Suprapubic skin (tissue), 4 donors: ENCODE data around the gene KRTAP4-16.
"Not testable (repeated sequence)": the region's sequence is repeated elsewhere in the genome, so short reads cannot be mapped to it uniquely, and the experiment has no call there.

Source experiments
- CTCF ChIP-seq, 2 donors: fragments of 200-600 bp in 1 of 2; fragments of 450-650 bp in 1 of 2; sonication (generic) in 1 of 2; IDR thresholded peaks; one replicate each; pipeline ENCODE4 v1.5.1; 2016 to 2019; ENCODE audit warnings: antibody characterized with exemption in 2 of 2, mild to moderate bottlenecking in 1 of 2, moderate library complexity in 1 of 2
- EP300 ChIP-seq: sonication (generic); formaldehyde crosslinking; IDR thresholded peaks from one replicate; pipeline ENCODE4 v1.6.1; 2017; ENCODE audit warnings: antibody characterized with exemption
- POLR2AphosphoS5 ChIP-seq, 3 donors: sonication (generic); formaldehyde crosslinking; IDR thresholded peaks; one replicate each; pipeline ENCODE4 v1.6.1; 2017; ENCODE audit warnings: antibody characterized with exemption in 3 of 3

GRCh38 chr17:41105347-41105746, 3.3 kb upstream of the KRTAP4-16 start, which contains the start of gene KRTAP4-9:
- TF ChIP-seq CTCF (IDR thresholded peaks at IDR 0.05); POLR2AphosphoS5 (IDR thresholded peaks at IDR 0.05); EP300: not testable (repeated sequence)
